ENCODE data around the gene HMGXB4.

HMGXB4 gene

GRCh38 chr22:35257002-35257320 is 332 bp upstream of the HMGXB4 start:
- no peak for DNase-seq (ENCODE audit: low spot score)

- no peak for DNase-seq (ENCODE audit: low spot score)
Observed at GRCh38 chr22:35258191-35258988, 1.1 kb downstream of the HMGXB4 start.

GRCh38 chr22:35264986-35265385 is 7.7 kb downstream of the HMGXB4 start:
- DNase-seq (ENCODE audit: low spot score), result no peak

GRCh38 chr22:35266277-35266676 is 9.0 kb downstream of the HMGXB4 start:
- DNase-seq (ENCODE audit: low spot score), result no peak

GRCh38 chr22:35269630-35270029 is 12.3 kb downstream of the HMGXB4 start:
- DNase-seq (ENCODE audit: low spot score), result no peak

- no peak for DNase-seq (ENCODE audit: low spot score)
Observed at GRCh38 chr22:35274154-35274871, 17.0 kb downstream of the HMGXB4 start.

GRCh38 chr22:35275580-35275979 is 18.3 kb downstream of the HMGXB4 start:
- DNase-seq (ENCODE audit: low spot score), result no peak

- no peak for DNase-seq (ENCODE audit: low spot score)
Observed at GRCh38 chr22:35276019-35276418, 18.7 kb downstream of the HMGXB4 start.

- no peak for DNase-seq (ENCODE audit: low spot score)
Observed at GRCh38 chr22:35288116-35288515, 30.8 kb downstream of the HMGXB4 start.

GRCh38 chr22:35292786-35293185 is 35.5 kb downstream of the HMGXB4 start:
- DNase-seq (ENCODE audit: low spot score), result no peak

- DNase-seq (ENCODE audit: low spot score), result no peak
Observed at GRCh38 chr22:35296051-35296450, 38.8 kb downstream of the HMGXB4 start.

- no peak for DNase-seq (ENCODE audit: low spot score)
Observed at GRCh38 chr22:35299217-35299672, 42.0 kb downstream of the HMGXB4 start.

- peak; percentile 100 for DNase-seq (ENCODE audit: low spot score)
Observed at GRCh38 chr22:35299673-35300499, 42.6 kb downstream of the HMGXB4 start, which contains the start of gene TOM1. Gene TOM1, plus strand, starts transcription at chr22:35299894. Its CDS starts 35 bp downstream, at chr22:35299929.

- DNase-seq (ENCODE audit: low spot score), result peak; percentile 30
Observed at GRCh38 chr22:35301372-35301874, 44.1 kb downstream of the HMGXB4 start.

GRCh38 chr22:35303029-35303624 is 45.8 kb downstream of the HMGXB4 start:
- DNase-seq (ENCODE audit: low spot score), result no peak

- no peak for DNase-seq (ENCODE audit: low spot score)
Observed at GRCh38 chr22:35305525-35306070, 48.3 kb downstream of the HMGXB4 start.

GRCh38 chr22:35306350-35306967 is 49.2 kb downstream of the HMGXB4 start:
- no peak for DNase-seq (ENCODE audit: low spot score)

GRCh38 chr22:35307372-35307771 is 50.1 kb downstream of the HMGXB4 start:
- no peak for DNase-seq (ENCODE audit: low spot score)

GRCh38 chr22:35307892-35308291 is 50.6 kb downstream of the HMGXB4 start:
- DNase-seq (ENCODE audit: low spot score), result no peak

GRCh38 chr22:35308480-35309021 is 51.3 kb downstream of the HMGXB4 start:
- DNase-seq (ENCODE audit: low spot score), result no peak

All from hematopoietic multipotent progenitor cell treated with erythropoietin and hydrocortisone succinate and interleukin-3 and kit ligand, for 17 days (in vitro differentiated cells).